Ovary (tissue), 3 donors: Measurements from ENCODE around the gene ROBO2.

Experiments used
- CTCF ChIP-seq, 3 donors: fragments of 450-650 bp in 2 of 3; fragments of 200-600 bp in 1 of 3; IDR thresholded peaks; one replicate each; pipeline versions ENCODE4 v1.5.1 to v1.8.0; 2016 to 2022; ENCODE audit warnings: antibody characterized with exemption in 3 of 3, mild to moderate bottlenecking in 1 of 3
- EP300 ChIP-seq: sonication (generic); formaldehyde crosslinking; IDR thresholded peaks from one replicate; pipeline ENCODE4 v1.6.1; 2017; ENCODE audit warnings: antibody characterized with exemption
- POLR2A ChIP-seq: fragments of 450-650 bp; IDR thresholded peaks from one replicate; pipeline ENCODE4 v1.6.1; 2017; ENCODE audit warnings: antibody characterized with exemption, mild to moderate bottlenecking, moderate library complexity
- donor health status: DM: no; HTN: no; CAD: no.

GRCh38 chr3:77171026-77171425 lies 131.1 kb downstream of the ROBO2 start:
- no peak for TF ChIP-seq POLR2A
- TF ChIP-seq CTCF (IDR thresholded peaks at IDR 0.05) = no peak
- TF ChIP-seq EP300 = no peak
